ENCODE results near the gene RAB34. TPM values are rescaled to one million over a fixed set of nuclear protein-coding genes. Genes with fewer than 3 reads are reported as not detected.

The RAB34 gene
- total RNA-seq, 1 donor, result 186 TPM

DNA sequence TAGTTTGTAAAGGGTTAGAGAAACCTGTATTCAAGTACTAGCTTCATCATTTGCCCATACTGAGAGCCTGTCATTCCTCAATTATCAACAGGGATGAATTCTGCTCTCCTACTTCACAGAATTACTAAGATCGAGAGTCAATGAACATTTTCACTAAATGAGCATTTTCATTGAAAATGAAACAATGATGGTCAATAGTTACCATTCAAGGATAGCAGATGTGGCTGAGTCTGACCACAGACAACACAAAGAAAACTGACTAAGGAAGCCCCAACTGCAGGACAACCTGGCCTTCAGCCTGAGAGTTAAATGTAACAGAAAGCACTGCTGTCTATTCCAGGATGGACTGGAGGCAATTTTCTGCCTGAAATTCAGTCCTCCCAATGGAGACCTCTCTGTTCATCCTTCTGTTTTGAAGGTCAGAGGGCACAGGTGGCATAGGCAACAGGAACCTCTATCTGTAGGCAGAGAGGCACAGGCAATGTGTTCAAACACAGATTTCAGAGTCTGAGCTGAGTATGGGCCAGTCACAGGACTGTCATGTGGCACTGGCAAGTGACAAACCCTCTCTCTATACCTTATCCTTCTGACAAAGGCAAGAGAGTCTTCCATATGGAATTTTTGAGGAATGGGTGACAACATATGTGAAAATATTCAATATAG is 45.6 kb upstream of the RAB34 start:
- peaks cover 23% of the 10 kb centered on the region for H3K79me2 ChIP-seq (ENCODE audit: insufficient read depth, low read length)
- TF ChIP-seq, protein P1, sequence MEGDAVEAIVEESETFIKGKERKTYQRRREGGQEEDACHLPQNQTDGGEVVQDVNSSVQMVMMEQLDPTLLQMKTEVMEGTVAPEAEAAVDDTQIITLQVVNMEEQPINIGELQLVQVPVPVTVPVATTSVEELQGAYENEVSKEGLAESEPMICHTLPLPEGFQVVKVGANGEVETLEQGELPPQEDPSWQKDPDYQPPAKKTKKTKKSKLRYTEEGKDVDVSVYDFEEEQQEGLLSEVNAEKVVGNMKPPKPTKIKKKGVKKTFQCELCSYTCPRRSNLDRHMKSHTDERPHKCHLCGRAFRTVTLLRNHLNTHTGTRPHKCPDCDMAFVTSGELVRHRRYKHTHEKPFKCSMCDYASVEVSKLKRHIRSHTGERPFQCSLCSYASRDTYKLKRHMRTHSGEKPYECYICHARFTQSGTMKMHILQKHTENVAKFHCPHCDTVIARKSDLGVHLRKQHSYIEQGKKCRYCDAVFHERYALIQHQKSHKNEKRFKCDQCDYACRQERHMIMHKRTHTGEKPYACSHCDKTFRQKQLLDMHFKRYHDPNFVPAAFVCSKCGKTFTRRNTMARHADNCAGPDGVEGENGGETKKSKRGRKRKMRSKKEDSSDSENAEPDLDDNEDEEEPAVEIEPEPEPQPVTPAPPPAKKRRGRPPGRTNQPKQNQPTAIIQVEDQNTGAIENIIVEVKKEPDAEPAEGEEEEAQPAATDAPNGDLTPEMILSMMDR (IDR thresholded peaks at IDR 0.05; ENCODE audit: extremely low read depth, low read depth, low read length), result no peak
- H3K27me3 ChIP-seq (ENCODE audit: insufficient read depth, low read length), result no peaks in the 10 kb centered on the region
- no peak overlapping the region for H3K4me3 ChIP-seq (ENCODE audit: insufficient read depth, low read length)
- no peak overlapping the region for H3K27ac ChIP-seq (ENCODE audit: low read depth, low read length)
- H3K4me1 ChIP-seq (ENCODE audit: insufficient read depth, low read length), result peaks cover 5% of the 10 kb centered on the region
- peaks cover 31% of the 10 kb centered on the region for H3K36me3 ChIP-seq (ENCODE audit: insufficient read depth, low read length)
- H4K20me1 ChIP-seq (ENCODE audit: insufficient read depth, low read length), result peaks cover 31% of the 10 kb centered on the region
- no peaks in the 10 kb centered on the region for H3K9me3 ChIP-seq (ENCODE audit: low read depth, low read length)
- no peak overlapping the region for H3K4me2 ChIP-seq (ENCODE audit: insufficient read depth, low read length)
- peak; percentile 26 for DNase-seq (ENCODE audit: insufficient read length, low spot score, missing footprints)
- H2AFZ ChIP-seq (ENCODE audit: low read length), result no peak overlapping the region

DNA sequence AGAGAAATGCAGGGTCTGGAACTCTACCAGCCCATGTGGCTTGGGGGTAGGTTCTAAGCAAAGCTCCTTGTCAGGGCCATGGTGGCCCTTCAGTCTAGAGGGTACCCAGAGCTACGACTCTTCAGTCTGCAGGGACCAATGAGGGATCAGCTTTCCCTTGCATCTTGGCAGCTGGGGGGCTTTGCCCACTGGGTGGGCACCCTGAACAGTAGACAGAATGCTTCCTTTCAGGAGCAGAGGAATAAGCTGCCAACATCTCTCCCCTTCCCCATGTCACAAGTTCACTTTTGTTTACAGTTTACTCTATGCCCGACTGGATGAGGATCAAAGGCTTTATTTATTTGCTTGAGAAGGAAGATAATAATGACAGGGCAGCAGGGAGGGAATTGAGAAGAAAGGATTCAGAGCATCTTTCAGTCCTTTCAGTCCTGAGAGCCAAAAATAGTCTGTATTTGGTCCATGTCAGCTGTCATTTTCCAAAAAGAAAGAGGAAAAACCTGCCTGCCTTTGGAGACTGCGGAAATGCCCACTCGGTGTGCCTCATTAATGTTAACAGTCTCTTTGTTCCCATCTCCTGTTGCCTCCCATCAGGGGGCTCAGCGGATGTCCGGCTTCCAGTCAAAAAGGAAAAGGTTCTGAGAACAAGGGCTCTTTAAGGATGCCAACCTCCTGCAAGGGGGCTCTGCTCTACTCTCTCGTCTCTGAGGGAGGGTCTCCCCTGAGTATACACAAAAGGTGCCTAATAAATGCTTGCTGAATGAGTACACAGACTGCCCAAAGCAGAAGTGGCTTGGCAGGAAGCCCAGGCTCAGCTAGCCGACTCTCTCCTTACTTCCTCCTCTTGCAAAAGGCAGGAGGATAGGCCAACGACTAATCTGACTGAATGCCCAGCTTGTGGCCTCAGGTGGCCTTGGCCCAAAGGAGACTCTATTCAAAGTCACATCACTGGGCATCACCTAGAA is 43.2 kb upstream of the RAB34 start:
- Histone ChIP-seq H3K9me3 (ENCODE audit: low read depth, low read length) (no peaks in the 10 kb centered on the region), H3K27ac (ENCODE audit: low read depth, low read length) (no peak overlapping the region), H3K4me1 (ENCODE audit: insufficient read depth, low read length) (peaks cover 5% of the 10 kb centered on the region), H3K79me2 (ENCODE audit: insufficient read depth, low read length) (peaks cover 8% of the 10 kb centered on the region), H2AFZ (ENCODE audit: low read length) (no peak overlapping the region), H3K4me3 (ENCODE audit: insufficient read depth, low read length) (no peak overlapping the region), H3K27me3 (ENCODE audit: insufficient read depth, low read length) (no peaks in the 10 kb centered on the region), H4K20me1 (ENCODE audit: insufficient read depth, low read length) (peaks cover 30% of the 10 kb centered on the region), H3K4me2 (ENCODE audit: insufficient read depth, low read length) (no peak overlapping the region), H3K36me3 (ENCODE audit: insufficient read depth, low read length) (peaks cover 40% of the 10 kb centered on the region)
- peak; percentile 71 for DNase-seq (ENCODE audit: insufficient read length, low spot score, missing footprints)
- TF ChIP-seq, protein P1 (IDR thresholded peaks at IDR 0.05; ENCODE audit: extremely low read depth, low read depth, low read length), result no peak

GRCh38 chr17:28759256-28759865 is 41.7 kb upstream of the RAB34 start:
- H3K79me2 ChIP-seq (ENCODE audit: insufficient read depth, low read length), result peaks cover 8% of the 10 kb centered on the region
- no peak overlapping the region for H3K4me2 ChIP-seq (ENCODE audit: insufficient read depth, low read length)
- no peaks in the 10 kb centered on the region for H3K27me3 ChIP-seq (ENCODE audit: insufficient read depth, low read length)
- TF ChIP-seq, protein P1 (IDR thresholded peaks at IDR 0.05; ENCODE audit: extremely low read depth, low read depth, low read length), result no peak
- H2AFZ ChIP-seq (ENCODE audit: low read length), result no peak overlapping the region
- H3K36me3 ChIP-seq (ENCODE audit: insufficient read depth, low read length), result peaks cover 37% of the 10 kb centered on the region
- H4K20me1 ChIP-seq (ENCODE audit: insufficient read depth, low read length), result peaks cover 31% of the 10 kb centered on the region
- no peak overlapping the region for H3K4me3 ChIP-seq (ENCODE audit: insufficient read depth, low read length)
- H3K4me1 ChIP-seq (ENCODE audit: insufficient read depth, low read length), result peaks cover 9% of the 10 kb centered on the region
- H3K27ac ChIP-seq (ENCODE audit: low read depth, low read length), result no peak overlapping the region
- no peaks in the 10 kb centered on the region for H3K9me3 ChIP-seq (ENCODE audit: low read depth, low read length)
- DNase-seq (ENCODE audit: insufficient read length, low spot score, missing footprints), result peak; percentile 42

All from osteoblast (primary cell).